Aorta (tissue), 5 donors: Measurements from ENCODE around the gene AMBRA1. TPM values are rescaled to one million over a fixed set of nuclear protein-coding genes. Genes with fewer than 3 reads are reported as not detected.
"Not testable (repeated sequence)": the region's sequence is repeated elsewhere in the genome, so short reads cannot be mapped to it uniquely, and the experiment has no call there.

ENCODE experiments used
- ATAC-seq: fragments of 200-7000 bp; cut with Tn5 transposase; one replicate; pipeline ENCODE4 v1.9.1; 2022; ENCODE audit warnings: moderate library complexity; ENCODE audit not compliant: low FRiP score
- DNase-seq, 2 donors: peaks; one replicate each; pipeline ENCODE4 v3.0.0-alpha.2; 2020
- H3K27ac ChIP-seq, 2 donors: one replicate each; pipeline ENCODE4 v1.5.1; 2013; ENCODE audit warnings: low read length in 2 of 2, mild to moderate bottlenecking in 2 of 2, moderate library complexity in 2 of 2, control low read depth in 1 of 2, inconsistent platforms in 1 of 2, low read depth in 1 of 2
- H3K27me3 ChIP-seq, 2 donors: one replicate each; pipeline ENCODE4 v1.6.1; 2013; ENCODE audit warnings: control low read depth in 1 of 2, low read length in 1 of 2, mild to moderate bottlenecking in 1 of 2, moderate library complexity in 1 of 2; ENCODE audit not compliant: insufficient read depth in 2 of 2, control insufficient read depth in 1 of 2
- H3K36me3 ChIP-seq, 2 donors: one replicate each; pipeline ENCODE4 v1.6.1; 2013; ENCODE audit warnings: control low read depth in 1 of 2, low read length in 1 of 2, mild to moderate bottlenecking in 1 of 2; ENCODE audit not compliant: insufficient read depth in 2 of 2, control insufficient read depth in 1 of 2
- H3K4me1 ChIP-seq, 2 donors: one replicate each; pipeline ENCODE4 v1.6.1; 2013; ENCODE audit warnings: low read length in 2 of 2, control low read depth in 1 of 2, mild to moderate bottlenecking in 1 of 2, moderate library complexity in 1 of 2; ENCODE audit not compliant: insufficient read depth in 2 of 2, control insufficient read depth in 1 of 2
- H3K4me3 ChIP-seq, 2 donors: one replicate each; pipeline ENCODE4 v1.5.1; 2013; ENCODE audit warnings: low read length in 2 of 2, control low read depth in 1 of 2, mild to moderate bottlenecking in 1 of 2
- H3K9me3 ChIP-seq: one replicate; pipeline ENCODE4 v1.6.1; 2013; ENCODE audit warnings: mild to moderate bottlenecking, low read length; ENCODE audit not compliant: control insufficient read depth
- WGBS, 2 donors: extraction: QIAGEN DNeasy Blood & Tissue Kit; methylation state at CpG; one replicate each; pipeline ENCODE4 v1.1.7; 2013; 5-methylcytosine and 5-hydroxymethylcytosine counted together
- intact Hi-C, 2 donors: fragments of 100-400 bp; cut with DNase I; formaldehyde crosslinking; loops; one replicate each; pipeline versions ENCODE4 v1.14.2 to v1.15.0; 2022
- polyA plus RNA-seq, 2 donors: library from polyadenylated mRNA; stranded (reverse); fragments of 200-250 nt; gene quantifications; one replicate each; pipeline ENCODE4 v1.2.3, GENCODE V29; 2013
- total RNA-seq, 2 donors: library from RNA; stranded (reverse); fragmentation: NEBNext Ultra II Directional; extraction: Animal tissue kit (Norgen Biotek cat#: 25700); gene quantifications; one replicate each; pipeline ENCODE4 v1.2.1, GENCODE V29; 2021
- donor health status: healthy with polysubstance abuse.
- donor health status: Bipolar disorder and iron deficiency.
- donor health status: DM: no; HTN: no; CAD: no.
- donor health status: DM: no; HTN: no; CAD: no.
- donor health status: DM: yes; HTN: yes; CAD: no.

AMBRA1 gene
- total and polyA plus RNA-seq, 4 donors: 2.6 to 35.0 (median 16.8) TPM

DNA sequence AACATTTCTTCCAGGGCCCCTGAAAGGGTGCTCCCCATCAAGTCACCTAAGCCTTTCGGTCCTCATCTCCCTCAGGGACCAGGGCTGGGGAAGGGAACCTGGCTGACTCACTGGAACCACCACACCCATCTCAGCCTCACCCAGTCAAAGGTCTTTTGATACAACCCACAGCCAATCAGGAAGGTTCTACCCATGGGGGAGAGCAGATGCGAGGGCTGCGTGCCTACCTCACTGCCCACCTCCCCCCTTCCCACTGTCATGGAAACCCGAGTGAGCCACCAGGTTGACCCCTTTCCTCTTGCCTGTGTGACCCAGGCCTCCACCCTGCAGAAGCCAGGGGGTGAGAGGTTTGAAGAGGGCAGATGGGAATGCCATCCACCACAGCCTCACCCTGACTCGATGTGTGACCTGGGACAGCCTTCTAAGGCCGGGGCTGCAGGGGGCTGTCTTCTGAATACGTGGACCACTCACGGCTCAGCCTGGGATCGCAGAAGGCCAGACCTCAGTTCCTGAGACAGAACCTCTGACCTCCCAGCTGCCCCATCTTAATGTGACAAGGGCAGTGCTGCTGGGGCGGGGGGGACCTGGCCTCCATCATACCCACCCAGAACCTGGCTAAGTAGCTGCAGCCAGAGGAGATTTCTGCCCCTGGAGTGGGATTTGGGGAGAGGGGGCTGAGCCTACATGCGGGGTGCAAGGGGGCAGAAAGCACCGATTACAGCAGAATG lies 209.7 kb downstream of the AMBRA1 start:
- H3K4me1 ChIP-seq: no peaks in the 10 kb centered on the region
- H3K9me3 ChIP-seq: no peaks in the 10 kb centered on the region
- H3K4me3 ChIP-seq: no peak overlapping the region
- no peak for DNase-seq
- no peaks in the 10 kb centered on the region for H3K27me3 ChIP-seq
- intact Hi-C loops: no loop called here
- H3K27ac ChIP-seq: no peak overlapping the region
- no peaks in the 10 kb centered on the region for H3K36me3 ChIP-seq
- ATAC-seq: no peak
- WGBS, 2 donors: 94 to 95% methylated on average over 11 to 12 of the region's 12 CpGs

- ATAC-seq (no peak), DNase-seq (no peak)
- 83 to 89% methylated on average over 7 of the region's 7 CpGs for WGBS, 2 donors
- no peak overlapping the region for H3K27ac ChIP-seq
- intact Hi-C loops: no loop called here
- H3K36me3 ChIP-seq: no peaks in the 10 kb centered on the region
- no peak overlapping the region for H3K4me3 ChIP-seq
- H3K27me3 ChIP-seq: no peaks in the 10 kb centered on the region
- H3K9me3 ChIP-seq: no peaks in the 10 kb centered on the region
- no peaks in the 10 kb centered on the region for H3K4me1 ChIP-seq
Measured at GRCh38 chr11:46383404-46383758, 210.4 kb downstream of the AMBRA1 start.

- Histone ChIP-seq H3K27me3 (no peaks in the 10 kb centered on the region), H3K4me1 (no peaks in the 10 kb centered on the region), H3K4me3 (no peak overlapping the region), H3K27ac (no peak overlapping the region), H3K9me3 (no peaks in the 10 kb centered on the region), H3K36me3 (no peaks in the 10 kb centered on the region)
- WGBS, 2 donors: 51 to 53% methylated on average over 18 of the region's 18 CpGs
- DNase-seq (no peak), ATAC-seq (no peak)
- intact Hi-C loops: no loop called here
Measured at GRCh38 chr11:46382646-46383403, 211.0 kb downstream of the AMBRA1 start.

GRCh38 chr11:46381819-46382645 lies 211.8 kb downstream of the AMBRA1 start:
- H3K27me3 ChIP-seq: no peaks in the 10 kb centered on the region
- WGBS, 2 donors: 3% methylated on average over 63 to 66 of the region's 66 CpGs
- H3K36me3 ChIP-seq: no peaks in the 10 kb centered on the region
- no peak overlapping the region for H3K27ac ChIP-seq
- no peaks in the 10 kb centered on the region for H3K4me1 ChIP-seq
- DNase-seq (peak in 1 of 2 donors; percentile 73), ATAC-seq (no peak)
- intact Hi-C loops: no loop called here
- peak overlapping the region; percentile 11 to 22 for H3K4me3 ChIP-seq
- no peaks in the 10 kb centered on the region for H3K9me3 ChIP-seq

DNA sequence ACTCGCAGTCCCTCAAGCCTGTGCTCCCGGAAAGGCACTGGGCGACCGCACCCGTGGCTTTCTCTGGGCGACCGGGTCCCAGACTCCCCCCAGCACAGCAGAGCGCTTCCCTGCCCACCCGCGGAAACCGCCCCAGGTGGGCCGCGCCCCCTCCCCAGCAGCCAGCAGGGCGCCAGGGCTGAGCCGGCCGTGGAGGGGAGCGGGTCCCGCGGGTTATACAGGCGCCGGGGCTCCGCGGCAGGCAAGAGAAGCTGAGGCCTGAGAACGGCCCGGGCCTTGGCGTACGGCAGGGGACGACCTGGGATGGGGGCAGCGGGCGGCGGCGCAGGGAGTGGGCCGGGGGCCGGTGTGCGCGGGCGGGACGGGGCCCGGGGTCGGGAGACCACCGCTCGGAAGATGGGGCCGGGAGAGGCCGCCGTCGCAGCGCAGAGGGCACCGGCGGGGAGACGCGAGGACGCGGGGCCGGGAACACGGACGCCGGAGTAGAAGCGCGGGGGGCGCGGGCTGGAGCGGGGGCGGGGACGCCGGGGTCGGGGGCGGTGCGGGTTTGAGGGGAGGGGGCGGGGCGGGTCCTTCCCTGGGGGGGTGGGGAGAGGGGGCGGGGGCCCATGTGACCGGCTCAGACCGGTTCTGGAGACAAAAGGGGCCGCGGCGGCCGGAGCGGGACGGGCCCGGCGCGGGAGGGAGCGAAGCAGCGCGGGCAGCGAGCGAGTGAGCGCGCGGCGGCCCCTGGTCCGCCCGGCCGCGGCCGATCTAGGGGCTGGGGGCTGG lies 212.6 kb downstream of the AMBRA1 start, which contains the start of gene MDK:
Gene MDK (plus strand): TSS at position 622 of the 771 bp plus-strand sequence. CDS start 389 bp downstream, outside the sequence.
- Histone ChIP-seq H3K4me1 (no peaks in the 10 kb centered on the region), H3K27ac (no peak within 1 kb of the TSS), H3K27me3 (no peaks in the 10 kb centered on the region), H3K9me3 (no peaks in the 10 kb centered on the region), H3K36me3 (peaks cover 0 to 2% of the 10 kb centered on the region in 2 donors), H3K4me3 (peak within 1 kb of the TSS; percentile 22 to 46)
- WGBS, 2 donors: 1 to 2% methylated on average over 46 to 96 of the region's 96 CpGs
- ATAC-seq (no peak), DNase-seq (peak in 1 of 2 donors; percentile 81)
- intact Hi-C loops: no loop called here

GRCh38 chr11:46380340-46381047 lies 213.3 kb downstream of the AMBRA1 start:
- intact Hi-C loops: no loop called here

DNA sequence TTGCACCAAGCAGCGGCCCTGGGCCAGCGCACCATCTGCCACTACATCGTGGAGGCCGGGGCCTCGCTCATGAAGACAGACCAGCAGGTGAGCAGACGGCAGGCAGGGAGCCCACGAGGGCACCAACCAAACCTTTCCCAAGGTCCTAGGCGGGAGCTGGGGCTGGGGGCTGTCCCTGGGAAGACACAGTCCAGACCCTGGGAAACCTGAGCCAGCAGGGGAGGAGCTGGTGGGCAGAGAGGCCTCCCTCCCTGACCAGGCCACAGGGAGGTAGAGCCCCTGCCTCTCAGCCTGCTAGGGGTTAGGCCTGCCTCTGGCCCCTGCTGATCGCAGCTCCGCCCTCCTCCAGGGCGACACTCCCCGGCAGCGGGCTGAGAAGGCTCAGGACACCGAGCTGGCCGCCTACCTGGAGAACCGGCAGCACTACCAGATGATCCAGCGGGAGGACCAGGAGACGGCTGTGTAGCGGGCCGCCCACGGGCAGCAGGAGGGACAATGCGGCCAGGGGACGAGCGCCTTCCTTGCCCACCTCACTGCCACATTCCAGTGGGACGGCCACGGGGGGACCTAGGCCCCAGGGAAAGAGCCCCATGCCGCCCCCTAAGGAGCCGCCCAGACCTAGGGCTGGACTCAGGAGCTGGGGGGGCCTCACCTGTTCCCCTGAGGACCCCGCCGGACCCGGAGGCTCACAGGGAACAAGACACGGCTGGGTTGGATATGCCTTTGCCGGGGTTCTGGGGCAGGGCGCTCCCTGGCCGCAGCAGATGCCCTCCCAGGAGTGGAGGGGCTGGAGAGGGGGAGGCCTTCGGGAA lies 214.1 kb downstream of the AMBRA1 start:
- H3K27me3 ChIP-seq, H3K36me3 ChIP-seq, H3K4me3 ChIP-seq, H3K4me1 ChIP-seq, H3K27ac ChIP-seq, intact Hi-C loops, H3K9me3 ChIP-seq: not testable (repeated sequence)
- 85 to 87% methylated on average over 24 to 36 of the region's 36 CpGs for WGBS, 2 donors
- ATAC-seq (peak; percentile 25), DNase-seq (peak; percentile 44 to 74)

More at GRCh38 chr11:46380340-46381047, 213.3 kb downstream of the AMBRA1 start:
- H3K4me3 ChIP-seq: peak overlapping the region; percentile 22 to 46
- H3K27ac ChIP-seq: no peak overlapping the region
- H3K36me3 ChIP-seq: peaks cover 0 to 2% of the 10 kb centered on the region in 2 donors
- DNase-seq (peak; percentile 82 to 87), ATAC-seq (peak; percentile 65)
- H3K4me1 ChIP-seq: no peaks in the 10 kb centered on the region
- WGBS, 2 donors: 5 to 7% methylated on average over 30 to 45 of the region's 45 CpGs
- H3K9me3 ChIP-seq: no peaks in the 10 kb centered on the region
- H3K27me3 ChIP-seq: no peaks in the 10 kb centered on the region
